NT2/D1 (cell line): ENCODE results near the gene ELAPOR1.

Experiments used
- DNase-seq: peaks from one replicate; pipeline ENCODE4 v3.0.0-alpha.2; 2011; ENCODE audit warnings: low read depth, low spot score
- H3K27me3 ChIP-seq: 2 replicates; pipeline ENCODE4 v1.6.0; 2011; ENCODE audit warnings: mild to moderate bottlenecking; ENCODE audit not compliant: insufficient read length, insufficient read depth
- H3K36me3 ChIP-seq: 2 replicates; pipeline ENCODE4 v1.6.1; 2011; ENCODE audit warnings: mild to moderate bottlenecking, low read length, mixed read lengths; ENCODE audit not compliant: insufficient read depth, insufficient read length
- H3K4me1 ChIP-seq: 2 replicates; pipeline ENCODE4 v1.5.1; 2011; ENCODE audit not compliant: insufficient read depth, insufficient read length
- H3K4me3 ChIP-seq: 2 replicates; pipeline ENCODE4 v1.5.1; 2011; ENCODE audit warnings: low read depth; ENCODE audit not compliant: insufficient read length
- H3K9ac ChIP-seq: 2 replicates; pipeline ENCODE4 v1.6.0; 2011; ENCODE audit warnings: low read depth; ENCODE audit not compliant: insufficient read length
- H3K9me3 ChIP-seq: 2 replicates; pipeline ENCODE4 v1.5.1; 2011; ENCODE audit warnings: mild to moderate bottlenecking, low read length; ENCODE audit not compliant: insufficient read depth
- SUZ12 ChIP-seq: IDR thresholded peaks from 2 replicates; pipeline ENCODE4 v1.6.1; 2011; ENCODE audit not compliant: insufficient read length, insufficient read depth; ENCODE audit errors: extremely low read depth
- YY1 ChIP-seq: IDR thresholded peaks from 2 replicates; pipeline ENCODE4 v1.6.1; 2011; ENCODE audit not compliant: insufficient read length, insufficient read depth
- ZNF274 ChIP-seq: IDR thresholded peaks from 2 replicates; pipeline ENCODE4 v1.6.1; 2011; ENCODE audit warnings: mild to moderate bottlenecking, low read depth, low read length

ELAPOR1 gene

DNA sequence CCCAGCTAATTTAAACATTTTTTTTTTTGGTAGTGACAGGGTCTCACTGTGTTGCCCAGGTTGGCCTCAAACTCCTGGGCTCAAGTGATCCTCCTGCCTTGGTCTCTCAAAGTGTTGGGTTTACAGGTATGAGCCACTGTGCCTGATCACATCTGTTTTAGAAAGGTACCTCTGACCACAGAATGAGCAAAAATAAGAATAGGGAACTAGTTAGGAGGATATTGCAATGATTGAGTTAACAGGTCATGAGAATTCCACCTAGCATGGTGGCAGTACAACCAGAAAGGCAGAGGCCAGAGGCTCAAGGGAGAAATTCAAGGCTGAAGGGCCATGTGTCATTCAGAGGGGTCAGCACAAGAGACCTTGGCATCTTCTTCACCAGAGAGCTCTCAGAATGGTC lies 49.6 kb downstream of the ELAPOR1 start:
- no peak for DNase-seq
- no peak for TF ChIP-seq YY1
- TF ChIP-seq ZNF274 = no peak
- no peak for TF ChIP-seq SUZ12
- H3K27me3 ChIP-seq = no peaks in the 10 kb centered on the region
- no peaks in the 10 kb centered on the region for H3K36me3 ChIP-seq
- no peaks in the 10 kb centered on the region for H3K9me3 ChIP-seq
- H3K4me1 ChIP-seq = peaks cover 9% of the 10 kb centered on the region
- H3K4me3 ChIP-seq = no peak overlapping the region
- H3K9ac ChIP-seq = no peak overlapping the region
